Suprapubic skin (tissue), 4 donors: ENCODE results near the gene SIAH2.

ENCODE experiments used
- CTCF ChIP-seq, 2 donors: fragments of 200-600 bp in 1 of 2; fragments of 450-650 bp in 1 of 2; sonication (generic) in 1 of 2; IDR thresholded peaks; one replicate each; pipeline ENCODE4 v1.5.1; 2016 to 2019; ENCODE audit warnings: antibody characterized with exemption in 2 of 2, mild to moderate bottlenecking in 1 of 2, moderate library complexity in 1 of 2
- EP300 ChIP-seq: sonication (generic); formaldehyde crosslinking; IDR thresholded peaks from one replicate; pipeline ENCODE4 v1.6.1; 2017; ENCODE audit warnings: antibody characterized with exemption
- POLR2A ChIP-seq, 2 donors: fragments of 450-650 bp; IDR thresholded peaks; one replicate each; pipeline ENCODE4 v1.6.1; 2017; ENCODE audit warnings: antibody characterized with exemption in 2 of 2, mild to moderate bottlenecking in 2 of 2, moderate library complexity in 2 of 2
- POLR2AphosphoS5 ChIP-seq, 3 donors: sonication (generic); formaldehyde crosslinking; IDR thresholded peaks; one replicate each; pipeline ENCODE4 v1.6.1; 2017; ENCODE audit warnings: antibody characterized with exemption in 3 of 3

- TF ChIP-seq CTCF (IDR thresholded peaks at IDR 0.05) (no peak), EP300 (no peak), POLR2A (IDR thresholded peaks at IDR 0.05) (no peak), POLR2AphosphoS5 (IDR thresholded peaks at IDR 0.05) (no peak)
Measured at GRCh38 chr3:150797155-150797554, 34.2 kb upstream of the SIAH2 start.
